Activated CD8-positive, alpha-beta memory T cell treated with anti-CD3 and anti-CD28 coated beads for 36 hours (primary cell): ENCODE measurements around the gene IPCEF1. TPM values are rescaled to one million over a fixed set of nuclear protein-coding genes. Genes with fewer than 3 reads are reported as not detected.

Source experiments
- CTCF ChIA-PET: fragments of 350-600 bp; sonication (Branson Sonifier 250); formaldehyde crosslinking; loops from one replicate; lab custom pipeline; 2021; ENCODE audit warnings: antibody characterized with exemption; lab: Charles Lee
- POLR2A ChIA-PET: fragments of 350-600 bp; sonication (Branson Sonifier 250); formaldehyde crosslinking; loops from one replicate; lab custom pipeline; 2021; ENCODE audit warnings: antibody characterized with exemption; lab: Charles Lee
- total RNA-seq, 2 experiments: library from RNA; stranded (reverse); gene quantifications; one replicate each; pipeline ENCODE4 v1.2.3, GENCODE V29; 2021

Gene IPCEF1
- total RNA-seq, 2 experiments from 2014 or later: 13.0 to 13.3 TPM

DNA sequence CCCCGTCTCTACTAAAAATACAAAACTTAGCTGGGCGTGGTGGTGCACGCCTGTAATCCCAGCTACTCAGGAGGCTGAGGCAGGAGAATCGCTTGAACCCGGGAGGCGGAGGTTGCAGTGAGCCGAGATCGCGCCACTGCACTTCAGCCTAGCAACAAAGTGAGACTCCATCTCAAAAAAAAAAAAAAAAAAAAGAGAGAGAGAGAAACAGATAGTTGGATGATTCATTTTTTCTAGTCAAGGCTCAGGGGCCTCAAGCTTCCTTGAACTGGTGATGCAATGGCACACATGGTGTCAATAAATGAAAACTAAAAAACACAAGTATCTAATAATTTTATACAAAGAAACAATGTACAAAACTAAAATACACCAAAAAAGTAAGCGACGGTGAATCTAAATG is 115.5 kb downstream of the IPCEF1 start:
- CTCF ChIA-PET: interaction anchor here (0.6 to 2.4 kb wide), 4 partner anchors 9 to 580 kb away, joined by 3 to 8 read pairs (median 4); no protein-coding TSS in a partner anchor
- POLR2A ChIA-PET: interaction anchor here (0.6 kb wide), 1 partner anchor 14 kb away, joined by 5 read pairs; no protein-coding TSS in a partner anchor

DNA sequence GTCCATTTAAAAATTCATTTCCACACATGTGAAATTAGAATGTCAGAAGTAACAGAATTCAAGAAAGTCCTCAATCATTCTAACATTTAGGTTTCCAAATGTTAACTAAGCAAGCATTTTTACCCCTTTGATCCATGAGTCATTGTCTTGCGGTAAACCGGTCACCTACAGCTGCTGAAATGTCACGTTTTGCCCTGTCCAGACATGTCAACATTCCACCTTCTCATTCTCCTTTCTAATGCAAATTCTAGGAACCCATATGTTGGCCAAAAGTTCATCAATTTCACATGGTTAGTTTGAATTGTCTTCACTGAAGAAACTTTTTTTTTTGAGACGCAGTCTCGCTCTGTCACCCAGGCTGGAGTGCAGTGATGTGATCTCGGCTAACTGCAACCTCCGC is 117.2 kb downstream of the IPCEF1 start:
- POLR2A ChIA-PET: no interaction called here
- CTCF ChIA-PET: interaction anchor here (0.7 kb wide), 1 partner anchor 29 kb away, joined by 3 read pairs; no protein-coding TSS in a partner anchor

- CTCF ChIA-PET: interaction anchor here (0.7 kb wide), 1 partner anchor 28 kb away, joined by 3 read pairs; no protein-coding TSS in a partner anchor
- POLR2A ChIA-PET: no interaction called here
These were observed 117.8 kb downstream of the IPCEF1 start for GRCh38 chr6:154238831-154239230.

- ChIA-PET POLR2A (interaction anchor here (0.6 kb wide), 1 partner anchor 1935 kb away, joined by 3 read pairs; no protein-coding TSS in a partner anchor), CTCF (no interaction called here)
These were observed 119.8 kb downstream of the IPCEF1 start for GRCh38 chr6:154236646-154237301.

GRCh38 chr6:154234019-154234772 is 122.4 kb downstream of the IPCEF1 start:
- POLR2A ChIA-PET: no interaction called here
- CTCF ChIA-PET: interaction anchor here (1.2 to 1.9 kb wide), 3 partner anchors 9 to 13 kb away, joined by 3 to 6 read pairs (median 5); no protein-coding TSS in a partner anchor

DNA sequence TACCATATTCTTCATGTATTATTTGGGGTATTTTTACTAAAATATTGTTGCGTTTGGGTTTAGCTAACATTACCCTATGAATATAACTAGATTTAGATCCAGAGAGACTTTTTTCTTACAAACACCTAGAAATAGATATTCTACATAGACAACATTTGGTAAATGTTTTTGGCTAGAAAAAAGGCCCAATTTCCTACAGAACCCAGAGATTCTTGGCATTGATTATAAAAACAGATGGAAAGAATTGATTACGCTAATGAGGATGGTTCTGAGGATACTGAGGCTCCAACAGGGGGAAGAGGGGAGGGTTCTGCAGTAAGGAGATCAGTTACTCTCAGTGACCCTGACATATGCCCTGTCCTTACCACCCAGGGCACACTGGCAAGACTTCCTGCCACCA is 123.2 kb downstream of the IPCEF1 start:
- POLR2A ChIA-PET: no interaction called here
- CTCF ChIA-PET: interaction anchor here (1.8 to 1.9 kb wide), 2 partner anchors 8 to 14 kb away, joined by 6 to 8 read pairs; no protein-coding TSS in a partner anchor

DNA sequence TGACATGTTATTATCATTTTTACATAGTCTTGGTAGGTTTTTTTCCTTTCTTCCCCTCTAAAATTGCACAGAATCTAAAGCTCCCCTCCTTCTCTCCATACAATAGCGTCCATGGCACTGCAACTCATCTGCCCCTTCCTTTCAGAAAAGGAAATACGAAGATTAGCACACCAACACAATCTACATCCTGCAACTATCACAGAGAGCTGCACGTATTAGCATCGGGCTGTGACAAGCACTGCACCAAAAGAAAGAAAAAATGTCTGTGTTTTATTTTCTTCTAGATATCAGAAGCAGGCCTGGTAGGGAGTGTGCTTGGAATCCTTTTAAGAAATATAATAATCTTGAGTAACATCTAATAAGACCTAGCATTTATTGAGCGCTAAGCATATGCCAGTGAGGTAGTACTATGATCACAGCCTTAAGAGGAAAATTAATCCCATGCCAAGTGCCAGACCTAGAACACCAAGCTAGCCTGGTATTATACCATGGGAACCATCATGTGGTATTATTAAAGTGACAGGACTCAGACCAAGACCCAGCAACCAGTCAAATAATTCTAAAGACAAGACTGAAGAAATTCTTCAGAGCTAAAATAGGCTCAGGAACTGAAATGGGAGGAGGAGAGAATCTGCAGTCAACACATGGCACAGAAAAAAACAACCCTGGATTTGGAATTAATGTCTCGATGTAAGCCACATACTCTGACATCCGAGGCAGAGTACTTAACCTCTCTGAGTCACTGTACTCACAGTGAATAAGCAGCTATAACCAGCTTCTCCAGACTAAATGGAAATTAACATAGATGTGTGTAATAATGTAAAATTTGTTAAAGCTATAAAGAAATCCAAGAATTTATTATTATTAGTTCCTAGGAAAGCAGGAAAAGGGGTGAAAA is 124.3 kb downstream of the IPCEF1 start:
- ChIA-PET CTCF (interaction anchor here (0.6 to 1.8 kb wide), 6 partner anchors 9 to 121 kb away, joined by 3 to 8 read pairs (median 4); no protein-coding TSS in a partner anchor), POLR2A (interaction anchor here (1.1 to 1.4 kb wide), 3 partner anchors 9 to 15 kb away, joined by 3 to 6 read pairs (median 4); no protein-coding TSS in a partner anchor)

- POLR2A ChIA-PET: interaction anchor here (1.0 to 2.3 kb wide), 2 partner anchors 13 to 15 kb away, joined by 3 to 7 read pairs; no protein-coding TSS in a partner anchor
- CTCF ChIA-PET: interaction anchor here (1.8 kb wide), 1 partner anchor 10 kb away, joined by 8 read pairs; no protein-coding TSS in a partner anchor
These were observed 125.5 kb downstream of the IPCEF1 start for GRCh38 chr6:154230910-154231595.

DNA sequence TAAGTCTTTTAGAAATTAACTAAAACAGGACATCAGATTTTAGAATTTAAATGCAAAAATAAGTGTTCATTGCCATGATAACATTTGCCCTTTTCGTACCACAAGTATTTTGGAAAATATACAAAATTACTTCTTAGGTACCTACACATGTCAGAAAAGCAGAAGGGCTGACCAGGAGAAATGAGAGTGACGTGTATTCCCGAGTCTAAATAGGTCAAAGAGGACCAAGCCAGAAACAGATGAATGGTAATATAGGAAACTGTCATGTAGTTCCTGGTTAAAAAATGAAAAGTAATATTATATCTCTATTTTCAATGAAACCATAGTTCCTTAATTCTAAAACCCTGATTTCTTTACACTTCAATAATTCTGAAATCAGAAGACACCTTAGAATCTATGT is 126.2 kb downstream of the IPCEF1 start:
- POLR2A ChIA-PET: interaction anchor here (1.0 to 2.3 kb wide), 2 partner anchors 14 to 16 kb away, joined by 3 to 7 read pairs; no protein-coding TSS in a partner anchor
- CTCF ChIA-PET: no interaction called here

GRCh38 chr6:154229786-154230185 is 126.8 kb downstream of the IPCEF1 start:
- ChIA-PET CTCF (no interaction called here), POLR2A (interaction anchor here (1.0 to 2.3 kb wide), 2 partner anchors 13 to 17 kb away, joined by 4 to 7 read pairs; no protein-coding TSS in a partner anchor)

DNA sequence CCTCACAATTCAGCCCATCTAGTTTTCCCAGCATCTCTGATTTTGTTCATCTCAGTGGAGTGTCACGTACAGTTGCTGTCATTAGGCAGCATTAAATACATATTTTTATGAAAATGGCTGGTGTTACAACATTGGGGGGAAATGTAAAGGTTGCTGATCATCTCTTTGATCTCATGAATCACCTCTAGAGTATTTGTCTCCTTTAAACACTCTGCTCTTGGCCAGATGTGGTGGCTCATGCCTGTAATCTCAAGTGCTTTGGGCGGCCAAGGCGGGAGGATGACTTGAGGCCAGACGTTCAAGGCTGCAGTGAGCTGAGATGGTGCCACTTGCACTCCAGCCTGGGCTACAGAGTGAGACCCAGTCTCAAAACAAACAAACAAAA is 128.1 kb downstream of the IPCEF1 start:
- ChIA-PET CTCF (interaction anchor here (1.8 kb wide), 1 partner anchor 16 kb away, joined by 5 read pairs; no protein-coding TSS in a partner anchor), POLR2A (no interaction called here)

DNA sequence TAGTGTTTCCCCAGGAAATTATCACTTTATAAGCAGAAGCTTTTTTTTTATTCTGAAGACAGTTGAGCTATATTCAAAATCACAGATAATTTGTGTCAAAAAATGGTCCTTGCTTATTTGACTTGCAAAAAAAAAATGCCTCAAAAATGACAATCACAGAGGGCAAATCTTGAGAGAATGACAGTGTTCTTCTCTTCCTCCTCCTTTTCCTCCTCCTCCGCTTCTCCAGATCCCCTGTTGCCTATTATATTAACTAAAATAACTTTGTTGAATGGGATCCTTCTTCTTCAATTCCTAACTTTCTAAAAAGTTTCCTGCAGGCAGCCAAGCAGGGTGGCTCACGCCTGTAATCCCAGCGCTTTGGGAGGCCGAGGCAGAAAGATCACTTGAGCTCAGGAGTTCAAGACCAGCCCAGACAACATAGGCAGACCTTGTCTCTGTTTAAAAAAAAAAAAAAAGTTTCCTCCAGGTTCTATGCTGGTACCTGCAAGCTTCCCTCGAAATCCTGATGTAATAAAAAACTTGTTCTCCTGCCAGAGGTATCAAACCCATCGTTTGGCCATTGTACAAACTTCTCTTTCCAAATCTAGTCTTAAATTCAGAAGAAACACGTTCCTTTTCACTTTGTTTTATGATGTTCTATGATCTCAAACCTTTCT is 128.6 kb downstream of the IPCEF1 start:
- POLR2A ChIA-PET: interaction anchor here (0.6 kb wide), 2 partner anchors 13 to 387 kb away, joined by 4 to 5 read pairs; no protein-coding TSS in a partner anchor

DNA sequence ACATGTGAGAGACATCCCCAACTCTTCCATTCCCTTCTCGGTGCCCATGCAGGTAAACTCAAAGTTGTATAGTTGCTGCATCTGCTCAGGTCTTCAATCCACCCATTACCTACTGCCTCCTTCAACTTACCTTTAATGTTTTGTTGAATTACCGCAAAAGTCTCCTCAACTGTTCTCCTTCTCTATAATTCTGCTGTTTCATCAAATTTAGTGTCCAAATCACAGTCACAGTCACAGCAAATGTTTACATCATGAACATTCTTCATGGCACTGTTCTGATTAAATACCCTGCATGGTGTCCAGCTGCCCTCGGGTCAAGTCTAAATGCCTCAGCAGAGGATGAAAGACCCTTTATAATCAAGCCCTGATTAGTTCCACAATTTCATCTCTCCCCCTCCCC is 130.1 kb downstream of the IPCEF1 start:
- POLR2A ChIA-PET: no interaction called here
- CTCF ChIA-PET: interaction anchor here (0.9 kb wide), 1 partner anchor 22 kb away, joined by 3 read pairs; no protein-coding TSS in a partner anchor

More for the DNA sequence above, 128.6 kb downstream of the IPCEF1 start:
- CTCF ChIA-PET: interaction anchor here (1.8 kb wide), 1 partner anchor 17 kb away, joined by 5 read pairs; no protein-coding TSS in a partner anchor

DNA sequence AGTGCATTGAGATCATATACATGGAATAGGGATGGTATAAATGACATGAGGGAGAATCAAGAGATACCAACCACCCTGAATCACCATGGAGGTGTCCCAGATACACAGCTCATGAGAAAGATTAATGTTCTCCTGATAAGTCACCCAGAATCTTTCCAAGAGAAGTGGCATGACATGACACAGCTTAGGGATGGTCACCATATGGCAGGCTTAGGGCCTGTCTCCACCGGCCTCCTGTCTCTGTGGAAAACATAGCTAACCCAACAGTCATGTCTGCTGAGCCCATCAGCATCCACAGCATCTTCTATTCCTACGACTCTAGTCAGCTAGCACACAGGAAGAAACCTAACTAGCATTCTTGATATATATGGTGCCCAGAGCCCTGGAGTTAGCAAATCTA is 133.3 kb downstream of the IPCEF1 start:
- POLR2A ChIA-PET: interaction anchor here (1.0 kb wide), 1 partner anchor 24 kb away, joined by 3 read pairs; no protein-coding TSS in a partner anchor
- CTCF ChIA-PET: interaction anchor here (1.1 to 1.4 kb wide), 2 partner anchors 12 to 68 kb away, joined by 3 to 5 read pairs; no protein-coding TSS in a partner anchor

DNA sequence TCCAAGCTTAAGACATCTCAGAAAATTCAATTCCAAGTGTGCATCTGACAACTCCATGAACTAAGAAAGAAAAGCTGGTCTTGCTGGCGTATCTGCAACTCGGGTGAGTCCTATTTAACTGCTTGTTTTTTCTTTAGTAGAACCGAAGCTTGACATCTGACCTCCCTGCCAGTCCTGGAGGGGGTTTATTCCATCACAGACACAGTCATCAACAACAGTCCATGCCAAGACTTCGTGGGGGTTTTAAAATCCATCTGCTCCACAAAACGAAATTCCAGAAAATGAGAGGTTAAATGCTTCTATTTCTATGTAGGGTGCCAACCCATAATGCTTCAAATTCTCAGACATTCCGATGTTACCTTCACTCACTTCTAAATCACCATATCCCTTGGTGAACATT is 133.9 kb downstream of the IPCEF1 start:
- POLR2A ChIA-PET: interaction anchor here (0.5 to 1.0 kb wide), 2 partner anchors 25 to 107 kb away, joined by 3 to 4 read pairs; no protein-coding TSS in a partner anchor
- CTCF ChIA-PET: interaction anchor here (0.6 to 1.4 kb wide), 2 partner anchors 66 to 68 kb away, joined by 3 to 6 read pairs; no protein-coding TSS in a partner anchor

DNA sequence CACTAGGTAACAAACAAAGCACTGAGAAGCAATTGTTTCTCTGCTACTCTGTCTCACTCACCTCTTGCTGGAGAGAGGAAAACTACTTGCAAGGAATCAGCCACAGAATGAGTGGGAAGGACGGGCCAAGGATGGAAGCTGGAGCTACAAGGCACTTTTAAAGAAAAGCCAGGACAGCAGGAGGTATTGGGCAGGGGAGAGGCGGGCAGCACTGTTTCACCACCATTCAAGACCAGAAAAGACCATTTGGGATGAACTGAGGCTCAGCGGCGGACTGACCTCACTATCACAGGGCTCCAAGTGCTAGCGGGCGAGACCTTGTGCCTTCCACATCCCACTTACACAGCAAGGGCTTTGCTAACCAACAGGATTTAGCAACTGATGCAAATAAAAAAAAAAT is 137.4 kb downstream of the IPCEF1 start:
- ChIA-PET POLR2A (no interaction called here), CTCF (interaction anchor here (1.7 kb wide), 1 partner anchor 23 kb away, joined by 4 read pairs; no protein-coding TSS in a partner anchor)

DNA sequence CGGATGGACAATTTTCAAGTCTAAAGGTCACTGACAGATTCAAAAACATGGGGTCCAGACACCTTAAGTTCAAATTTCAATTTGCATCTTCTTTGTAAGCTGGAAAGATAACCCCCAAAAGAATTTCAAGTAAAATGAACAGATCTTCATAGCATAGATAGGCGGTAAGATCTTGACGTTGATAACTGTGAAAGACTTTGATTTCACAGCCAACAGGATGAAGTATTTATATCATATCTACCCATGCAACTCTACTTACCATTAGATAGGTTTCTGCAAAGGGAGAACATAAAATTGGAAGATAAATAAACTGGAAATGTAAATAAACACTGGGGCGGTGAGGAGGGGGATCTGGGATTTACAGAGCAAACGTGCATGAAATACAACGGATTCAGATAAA is 137.8 kb downstream of the IPCEF1 start:
- CTCF ChIA-PET: no interaction called here
- POLR2A ChIA-PET: no interaction called here
